Measurements from ENCODE around the gene ETV7.
"Not testable (repeated sequence)": the region's sequence is repeated elsewhere in the genome, so short reads cannot be mapped to it uniquely, and the experiment has no call there.

Gene ETV7

DNA sequence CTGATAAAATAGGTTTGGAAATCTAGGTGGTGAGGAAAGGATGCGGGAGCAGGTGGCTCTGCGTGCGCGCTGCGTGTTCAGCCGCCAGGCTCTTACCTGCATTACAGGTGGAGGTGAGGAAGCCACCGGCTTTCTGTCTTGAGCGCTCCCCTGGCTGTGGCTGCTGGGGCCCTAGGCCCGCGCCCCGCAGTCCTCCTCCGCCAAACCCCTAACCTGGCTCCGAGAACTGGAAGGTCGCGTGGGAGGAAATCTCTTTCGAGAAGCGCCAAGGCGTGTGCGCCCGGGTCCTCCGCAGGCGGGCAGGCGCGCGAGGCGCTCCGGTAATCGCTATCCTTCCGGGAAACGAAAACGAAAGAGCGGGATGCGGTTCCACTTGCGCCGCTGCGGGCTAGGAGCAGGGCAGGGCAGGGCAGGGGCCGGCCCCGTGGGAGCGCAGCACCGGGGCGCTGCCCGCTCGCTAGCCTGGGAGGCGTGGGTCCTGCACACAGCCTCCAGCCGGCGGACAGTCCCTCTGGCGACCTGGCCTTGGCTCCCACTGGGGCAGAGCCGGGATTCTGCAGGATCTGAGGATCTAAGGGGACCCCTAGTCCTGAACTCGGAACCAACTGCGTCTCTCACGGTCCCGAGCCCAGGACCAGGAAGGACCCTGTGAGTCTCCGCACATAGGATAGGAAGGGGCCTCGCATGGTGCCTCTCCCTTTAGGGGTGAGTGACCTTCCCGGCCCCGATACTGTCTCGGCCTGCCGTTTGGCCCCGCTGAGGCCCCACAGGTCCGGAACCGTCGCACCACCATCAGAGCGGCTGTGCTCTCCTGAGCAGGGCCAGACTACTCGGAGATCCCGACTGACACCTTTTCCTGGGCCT lies at the start of gene ETV7:
Gene ETV7, minus strand, starts transcription at position 230 of the 864 bp plus-strand sequence. Its CDS starts 128 bp downstream, at position 102.
- DNase-seq, result no peak

DNA sequence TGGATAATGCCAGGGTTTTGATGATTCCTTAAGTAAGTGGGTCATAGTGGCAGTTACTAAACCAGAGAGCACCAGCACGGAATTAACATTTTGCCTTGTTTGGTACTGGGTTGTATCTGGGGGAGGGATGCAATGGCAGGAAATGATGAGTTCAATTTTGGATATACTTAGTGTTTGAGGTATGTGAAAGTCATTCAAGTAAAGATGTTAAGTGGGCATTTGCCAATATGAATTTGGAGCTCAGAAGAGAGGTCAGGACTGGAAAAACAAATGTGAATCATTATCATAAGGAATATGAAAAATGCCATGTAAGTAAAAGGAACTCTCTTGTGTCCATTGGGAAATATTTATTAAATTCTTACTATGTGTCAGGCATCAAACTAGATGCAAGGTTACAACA lies 49.0 kb upstream of the ETV7 start:
- no peak for DNase-seq

DNA sequence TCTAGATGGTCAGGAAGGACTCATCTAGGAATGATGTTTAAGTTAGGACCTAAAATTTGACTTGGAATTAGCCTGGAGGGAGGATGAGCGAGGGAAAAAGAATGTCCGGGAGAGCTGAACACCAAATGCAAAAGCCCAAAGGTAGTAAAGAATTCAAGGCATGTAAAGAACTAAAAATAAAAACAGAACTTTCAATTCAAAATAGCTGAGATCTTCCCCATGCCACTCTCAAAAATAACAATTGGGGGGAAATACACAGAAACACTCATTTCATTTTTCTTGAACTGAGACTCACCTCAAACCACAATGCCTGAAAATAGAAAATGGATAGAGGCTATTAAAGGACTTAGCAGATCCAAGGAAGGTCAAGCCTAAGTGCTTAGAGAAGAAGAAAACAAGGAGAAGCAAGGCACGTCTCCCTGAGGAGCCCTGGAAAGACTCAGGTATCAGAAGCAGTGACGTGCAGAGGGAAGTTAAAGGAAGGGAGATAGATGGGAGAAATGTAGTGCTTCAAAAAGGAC lies 44.7 kb upstream of the ETV7 start:
- DNase-seq, result no peak

DNA sequence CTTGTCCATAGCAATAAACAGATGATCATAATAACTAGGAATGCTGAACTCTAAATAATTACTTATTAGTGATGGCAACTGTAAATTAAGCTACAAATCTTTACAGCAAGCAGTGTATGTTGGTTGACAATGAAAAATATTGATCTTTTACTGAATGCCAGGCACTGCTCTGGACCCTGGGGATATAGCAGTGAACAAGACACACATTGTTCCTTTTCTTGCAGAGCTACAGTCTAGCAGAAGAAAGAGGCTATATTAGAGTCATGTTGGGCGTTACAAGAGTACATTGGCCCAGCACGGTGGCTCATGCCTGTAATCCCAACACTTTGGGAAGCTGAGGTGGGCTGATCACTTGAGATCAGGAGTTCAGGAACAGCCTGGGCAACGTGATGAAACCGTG lies 43.7 kb upstream of the ETV7 start:
- DNase-seq, result no peak

DNA sequence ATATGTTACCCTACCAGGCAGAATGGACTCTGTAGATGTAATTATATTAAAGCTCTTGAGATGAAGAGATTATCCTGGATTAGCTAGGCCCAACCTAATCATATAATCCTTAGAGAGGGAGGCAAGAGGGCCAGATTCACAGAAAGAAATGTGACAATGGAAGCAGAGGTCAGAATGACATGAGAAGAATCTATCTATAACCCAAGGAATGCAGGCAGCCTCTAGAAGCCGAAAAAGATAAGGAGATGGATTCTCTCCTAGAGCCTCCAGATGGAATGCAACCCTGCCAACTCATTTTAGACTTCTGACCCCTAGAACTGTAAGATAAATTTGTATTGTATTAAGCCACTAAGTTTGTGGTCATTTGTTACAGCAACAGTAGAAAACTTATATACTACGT lies 42.9 kb upstream of the ETV7 start:
- no peak for DNase-seq

DNA sequence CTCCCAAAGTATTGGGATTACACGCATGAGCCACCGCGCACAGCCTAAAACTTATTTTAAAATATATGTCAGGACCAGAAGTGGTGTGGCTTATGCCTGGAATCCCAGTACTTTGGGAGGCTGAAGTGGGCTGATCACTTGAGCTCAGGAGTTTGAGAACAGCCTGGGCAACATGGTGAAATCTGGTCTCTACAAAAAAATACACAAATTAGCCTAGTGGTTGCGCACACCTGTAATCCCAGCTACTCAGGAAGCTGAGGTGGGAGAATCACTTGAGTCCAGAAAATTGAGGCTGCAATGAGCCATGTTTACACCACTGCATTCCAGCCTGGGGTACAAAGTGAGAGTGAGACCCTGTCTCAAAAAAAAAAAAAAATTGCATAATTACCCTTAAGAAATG lies 41.4 kb upstream of the ETV7 start:
- no peak for DNase-seq

DNA sequence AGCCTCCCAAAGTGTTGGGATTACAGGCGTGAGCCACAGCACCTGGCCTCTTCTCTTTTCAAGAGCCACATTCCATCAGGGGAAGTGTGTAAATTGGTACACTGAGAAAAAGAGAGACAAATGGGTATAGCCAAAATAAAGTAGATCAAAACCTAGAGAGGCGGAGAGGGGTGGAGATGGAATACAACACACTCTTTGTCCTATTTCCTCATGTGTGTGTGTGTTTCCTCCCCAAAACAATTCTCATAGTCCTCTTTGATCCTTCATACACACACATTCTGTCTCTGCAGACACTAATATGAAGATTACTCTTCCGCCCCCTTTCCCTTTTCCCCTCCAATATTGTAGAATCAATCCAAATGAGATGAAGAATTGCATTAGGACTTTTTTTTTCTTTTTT lies 39.2 kb upstream of the ETV7 start:
- no peak for DNase-seq

DNA sequence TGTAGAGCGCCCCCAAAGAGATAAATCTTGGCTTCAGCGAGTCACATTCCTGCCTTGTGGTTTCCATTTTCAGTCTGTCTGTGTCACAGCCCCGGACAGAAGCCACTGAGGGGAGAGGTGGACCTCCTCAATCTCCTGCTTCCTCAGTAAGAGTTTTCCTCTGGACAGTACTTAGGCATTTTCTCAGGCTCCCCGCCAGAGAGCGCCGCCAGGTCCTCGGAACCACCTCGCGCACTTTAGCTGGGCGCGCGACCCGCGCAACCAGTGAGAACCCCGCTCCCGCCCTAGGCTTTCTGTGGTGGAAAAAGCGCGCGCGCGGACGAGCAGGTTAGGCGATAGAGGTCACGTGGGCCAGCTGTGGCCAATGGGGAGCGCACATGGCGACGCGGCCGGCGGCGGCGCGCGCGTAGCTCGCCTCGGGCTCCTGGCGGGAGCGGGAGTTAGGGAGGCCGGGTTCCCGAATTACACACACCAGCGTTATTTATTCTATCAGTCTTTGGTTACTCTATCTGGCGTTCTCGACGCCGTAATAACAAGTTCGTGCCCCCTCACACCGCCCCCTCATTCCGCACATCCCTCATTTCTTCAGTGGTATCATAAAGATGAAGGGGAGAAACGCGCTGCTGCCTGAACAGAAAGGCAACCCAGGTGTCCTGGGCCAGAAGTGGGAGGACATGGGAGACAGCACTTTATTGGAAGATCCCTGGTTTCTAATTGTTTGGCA lies 35.8 kb upstream of the ETV7 start:
- DNase-seq, result peak; percentile 95

DNA sequence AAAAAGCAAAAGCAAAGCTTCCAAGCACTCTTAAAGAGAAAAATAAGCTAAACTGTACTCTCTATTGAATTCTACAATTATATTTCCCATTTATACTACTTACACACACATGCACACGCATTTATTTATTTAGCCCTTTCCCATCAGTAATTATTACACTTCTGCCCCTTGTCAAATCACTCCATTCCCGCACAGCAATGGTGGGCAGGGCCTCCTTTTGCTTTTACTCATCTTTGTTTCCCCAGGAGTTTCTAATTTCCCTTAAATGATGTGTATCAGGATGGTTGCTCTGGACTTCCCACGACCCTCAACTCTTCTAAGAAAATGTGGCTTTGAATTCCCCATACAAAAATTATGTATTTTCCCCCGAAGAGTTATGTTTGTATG lies 35.2 kb upstream of the ETV7 start:
- no peak for DNase-seq

DNA sequence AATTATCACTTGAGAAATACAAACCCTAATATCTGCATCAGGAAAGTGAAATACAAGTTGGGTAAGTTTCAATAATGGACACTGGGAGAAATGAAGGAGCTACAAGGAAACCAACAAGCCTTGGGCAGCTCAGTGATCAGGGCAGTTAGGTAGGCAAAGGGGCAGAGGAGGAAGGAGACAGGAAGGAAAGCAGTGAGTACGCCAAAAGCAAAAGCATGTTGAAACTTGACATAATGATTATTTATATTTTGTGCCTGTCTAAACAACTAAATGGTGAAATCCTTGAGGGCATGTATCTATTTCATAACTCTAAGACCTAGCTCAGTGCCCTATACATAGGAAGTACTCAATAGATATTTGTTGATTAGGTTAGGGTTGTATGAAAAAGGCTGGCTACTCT lies 31.8 kb upstream of the ETV7 start:
- DNase-seq, result no peak

DNA sequence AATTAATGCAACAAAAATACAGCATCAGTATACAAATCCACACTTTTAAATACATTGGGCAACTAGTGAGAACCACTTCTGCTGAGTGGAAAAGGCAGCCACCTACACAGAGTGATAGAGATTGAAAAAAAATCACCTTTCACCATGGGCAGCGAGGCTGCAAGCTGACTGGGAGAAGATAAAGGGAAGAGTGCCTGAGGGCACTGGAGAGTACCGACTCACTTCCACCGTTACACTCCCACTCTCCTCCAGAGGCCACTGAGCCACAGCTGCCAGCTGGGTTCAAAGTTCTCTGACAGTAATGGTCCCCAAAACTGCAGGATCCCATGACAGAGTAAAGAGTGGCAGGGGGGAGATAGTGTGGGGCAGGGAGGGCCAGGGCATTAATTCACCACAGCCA lies 31.1 kb upstream of the ETV7 start:
- DNase-seq, result no peak

DNA sequence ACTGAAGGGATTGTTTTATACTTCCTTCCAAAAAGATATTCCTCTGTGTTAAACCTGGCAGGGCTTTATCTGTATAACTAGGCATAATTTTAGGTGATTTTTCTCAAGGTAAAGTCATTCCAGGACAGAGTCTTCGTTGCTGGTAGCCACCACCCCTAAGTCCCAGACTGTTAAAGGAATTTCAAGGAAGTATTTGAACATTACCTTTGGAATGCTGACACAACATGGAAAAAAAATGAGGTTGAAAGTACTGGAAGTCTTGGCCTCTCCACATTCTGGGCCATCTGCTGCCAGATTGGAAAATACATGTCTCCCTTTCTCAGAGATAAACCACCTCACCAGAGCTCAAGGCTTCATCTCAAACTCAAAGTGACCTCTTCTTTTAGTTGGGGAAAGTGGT lies 27.0 kb upstream of the ETV7 start:
- DNase-seq, result no peak

DNA sequence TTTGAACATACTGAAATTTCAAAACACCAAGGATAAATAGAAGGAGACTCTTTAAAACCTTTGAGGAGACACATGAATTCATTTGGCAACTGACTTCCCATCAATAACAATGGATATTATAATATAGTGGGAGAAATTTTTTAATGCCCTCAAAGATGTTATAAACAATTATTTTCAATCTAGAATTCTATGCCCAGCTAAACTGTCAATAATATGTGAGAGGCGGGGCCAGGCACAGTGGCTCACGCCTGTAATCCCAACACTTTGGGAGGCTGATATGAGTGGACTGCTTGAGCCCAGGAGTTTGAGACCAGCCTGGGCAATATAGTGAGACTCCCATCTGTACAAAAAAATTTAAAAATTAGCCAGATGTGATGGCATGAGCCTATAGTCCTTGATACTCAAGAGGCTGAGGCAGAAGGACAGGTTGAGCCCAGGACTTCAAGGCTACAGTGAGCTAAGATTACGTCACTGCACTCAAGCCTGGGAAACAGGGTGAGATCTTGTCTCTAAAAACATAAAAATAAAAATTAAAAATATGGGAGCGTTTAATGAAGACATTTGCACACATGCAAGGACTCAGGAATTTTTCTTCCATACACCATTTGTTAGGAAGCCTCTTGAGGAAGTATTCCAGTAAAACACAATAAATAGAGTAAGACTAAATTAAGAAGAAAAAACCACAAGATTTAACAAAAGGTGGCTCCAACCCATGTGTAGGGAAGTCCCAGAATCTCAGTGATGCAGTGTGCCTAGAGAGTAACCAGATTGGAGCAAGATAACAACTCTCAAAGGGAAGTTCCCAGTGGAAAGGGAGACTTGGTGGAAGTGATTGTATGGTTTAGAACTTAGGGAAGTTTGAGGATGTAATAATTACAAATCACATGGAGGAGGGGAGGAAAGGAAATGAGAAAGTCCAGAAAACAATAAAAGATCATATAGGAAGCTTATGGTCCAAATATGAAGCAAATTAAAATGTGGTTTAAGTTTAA lies 26.3 kb upstream of the ETV7 start:
- no peak for DNase-seq

DNA sequence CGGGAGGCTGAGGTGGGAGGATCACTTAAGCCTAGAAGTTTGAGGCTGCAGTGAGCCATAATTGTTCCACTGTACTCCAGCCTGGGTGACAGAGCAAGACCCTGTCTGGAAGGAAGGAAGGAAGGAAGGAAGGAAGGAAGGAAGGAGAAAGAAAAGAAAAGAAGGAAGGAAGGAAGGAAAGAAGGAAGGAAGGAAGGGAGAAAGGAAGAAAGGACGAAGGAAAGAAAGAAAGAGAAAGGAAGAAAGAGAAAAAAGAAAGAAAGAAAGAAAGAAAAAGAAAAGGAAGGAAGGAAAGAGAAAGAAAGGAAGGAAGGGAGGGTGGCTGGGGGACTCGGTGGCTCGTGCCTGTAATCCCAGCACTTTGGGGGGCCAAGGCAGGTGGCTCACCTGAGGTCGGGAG lies 22.2 kb upstream of the ETV7 start:
- DNase-seq, result not testable (repeated sequence)

DNA sequence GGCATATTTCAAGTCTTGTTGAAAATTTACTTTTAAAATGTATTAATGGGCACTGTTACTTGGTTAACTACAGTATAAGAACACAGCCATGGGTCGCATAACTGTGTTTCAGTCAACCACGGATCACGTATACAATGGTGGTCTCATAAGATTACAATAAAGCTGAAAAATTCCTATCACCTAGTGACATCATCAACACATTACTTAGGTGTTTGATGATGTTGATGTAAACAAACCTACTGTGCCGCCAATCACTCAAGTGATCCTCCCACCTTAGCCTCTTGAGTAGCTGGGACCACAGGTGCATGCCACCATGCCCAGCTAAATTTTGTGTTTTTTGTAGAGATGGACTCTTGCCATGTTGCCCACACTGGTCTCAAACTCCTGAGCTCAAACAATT lies 16.7 kb upstream of the ETV7 start:
- no peak for DNase-seq

DNA sequence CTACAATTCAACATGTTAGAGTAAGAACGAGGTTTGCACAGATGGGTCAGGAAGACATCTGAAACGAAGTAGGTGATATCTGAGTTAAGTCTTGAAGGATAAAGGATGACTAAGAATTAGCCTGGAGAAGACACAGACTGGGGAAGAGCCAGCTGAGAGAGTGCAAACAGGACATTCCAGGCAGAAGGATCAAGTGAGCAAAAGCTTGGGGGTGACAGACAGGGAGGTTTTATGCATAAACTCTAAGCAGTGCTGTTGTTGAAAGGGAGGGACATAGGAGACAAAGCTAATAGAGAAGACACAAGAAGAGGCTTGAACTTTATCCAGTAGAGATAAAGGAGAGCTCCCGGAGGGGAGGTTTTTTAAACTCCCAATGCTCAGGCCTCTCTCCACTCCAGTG lies 15.0 kb upstream of the ETV7 start:
- no peak for DNase-seq

DNA sequence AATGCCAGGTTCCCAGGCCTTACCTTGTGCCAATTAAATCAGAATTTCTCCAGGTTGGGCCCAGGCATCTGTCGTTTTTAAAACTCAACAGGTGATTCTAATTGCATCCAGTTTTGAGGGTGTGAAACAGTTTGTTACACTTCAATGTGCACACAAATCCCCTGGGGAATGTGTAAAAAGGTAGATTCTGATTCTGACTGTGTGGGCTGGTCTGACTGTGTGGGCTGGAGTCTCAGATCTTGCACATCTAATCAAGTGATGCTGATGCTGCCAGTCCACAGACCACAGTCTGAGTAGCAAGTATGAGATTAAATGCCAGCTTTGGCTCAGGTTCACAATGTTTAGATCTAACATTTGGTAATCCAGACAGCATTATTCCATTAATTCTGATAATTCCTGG lies 12.5 kb upstream of the ETV7 start:
- no peak for DNase-seq

DNA sequence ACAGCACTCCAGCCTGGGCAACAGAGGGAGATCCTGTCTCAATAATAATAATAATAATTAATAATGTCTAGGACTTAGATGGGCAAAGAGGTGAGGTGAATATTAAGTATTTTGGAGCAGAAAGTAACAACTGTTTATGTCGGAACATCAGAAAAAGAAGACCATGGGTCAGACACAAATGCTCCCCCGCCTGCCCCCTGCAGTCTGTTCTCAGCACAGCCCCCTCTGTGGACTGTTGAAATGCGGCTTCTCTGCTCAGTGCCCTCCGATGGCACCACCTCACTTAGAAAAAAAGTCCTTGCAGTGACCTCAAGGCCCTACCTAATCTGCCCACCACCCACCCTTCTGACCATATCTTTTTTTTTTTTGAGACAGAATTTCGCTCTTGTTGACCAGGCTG lies 5.2 kb upstream of the ETV7 start:
- DNase-seq, result no peak

DNA sequence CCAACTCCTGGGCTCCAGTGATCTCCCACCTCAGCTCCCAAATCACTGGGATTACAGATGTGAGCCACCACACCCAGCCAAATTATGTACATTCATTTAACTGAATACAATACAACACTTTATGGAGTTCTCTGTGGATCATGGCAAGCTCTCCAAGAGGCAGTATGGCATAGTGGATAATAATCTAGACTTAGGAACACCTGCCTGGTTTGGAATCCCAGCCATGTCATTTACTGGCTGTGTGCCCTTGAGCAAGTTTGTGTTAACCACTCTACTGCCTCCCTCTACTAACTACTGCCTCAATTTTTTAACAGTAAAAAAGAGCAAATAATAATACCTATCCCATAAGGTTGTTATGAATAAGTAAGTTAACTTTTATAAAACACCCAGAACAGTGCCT lies 1.9 kb upstream of the ETV7 start:
- no peak for DNase-seq

DNA sequence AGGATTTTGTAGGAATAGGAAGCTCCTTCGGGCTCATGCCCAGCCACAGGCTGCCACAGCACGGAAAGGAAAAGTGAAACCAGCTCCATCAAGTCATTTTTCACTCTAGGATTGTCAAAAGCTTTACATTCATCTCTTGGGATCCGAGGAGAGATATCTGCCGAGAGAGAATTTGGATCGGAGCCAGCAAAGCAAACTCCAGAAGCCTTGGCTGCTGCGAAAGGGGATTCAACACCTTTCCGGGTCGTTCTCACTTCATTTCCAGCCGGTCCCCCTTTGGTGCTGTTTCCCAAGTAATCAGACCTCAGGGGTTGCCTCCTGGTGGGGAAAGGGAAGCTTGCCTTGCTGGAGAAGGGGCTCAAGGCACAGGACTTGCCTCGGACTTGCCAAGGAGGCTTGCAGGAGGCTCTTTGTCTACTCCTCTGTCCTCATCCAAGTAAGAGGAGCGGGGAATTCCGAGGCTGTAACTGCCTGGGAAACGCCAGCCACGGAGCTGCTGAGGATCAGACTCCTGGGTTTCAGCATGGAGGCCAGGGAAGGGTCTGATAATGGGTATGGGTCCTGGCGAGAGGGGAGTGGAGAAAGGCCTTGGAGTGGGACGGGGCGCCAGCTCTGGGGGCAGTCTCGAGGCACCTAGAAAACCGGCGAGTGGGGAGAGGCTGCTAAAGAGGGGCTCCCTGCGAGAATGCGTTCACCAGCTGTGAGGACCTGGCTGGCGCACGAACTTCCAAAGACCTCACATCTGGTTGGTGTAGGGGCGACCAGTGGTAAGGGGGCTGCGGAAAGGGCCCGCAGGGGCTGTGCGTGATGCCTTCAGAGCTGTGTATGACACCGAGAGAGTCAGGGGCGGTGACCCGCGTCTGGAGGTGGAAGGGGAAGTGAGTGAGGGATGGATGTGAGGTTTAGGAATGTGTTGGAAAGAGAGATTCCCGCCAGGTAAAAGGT lies 702 bp downstream of the ETV7 start:
- DNase-seq, result no peak

DNA sequence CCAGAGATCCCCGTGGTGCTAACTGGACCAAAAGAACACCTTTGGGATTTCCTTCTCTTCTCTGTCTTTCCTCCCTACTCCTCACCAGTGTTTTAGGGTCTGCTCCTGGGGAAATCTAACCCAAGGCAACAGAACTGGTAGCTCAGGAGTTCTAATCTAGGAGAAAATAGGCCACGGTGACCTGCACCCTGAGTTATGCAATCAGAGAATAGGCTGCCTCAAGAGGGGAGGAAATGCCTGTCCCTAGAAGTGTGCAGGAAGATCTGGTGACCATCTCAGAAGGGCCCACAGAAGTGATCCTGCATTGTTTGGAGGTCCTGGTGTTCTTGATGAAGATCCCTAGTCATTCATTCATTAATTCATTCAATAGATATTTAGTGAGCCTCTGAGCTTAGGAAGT lies 3.4 kb downstream of the ETV7 start:
- DNase-seq, result no peak

DNA sequence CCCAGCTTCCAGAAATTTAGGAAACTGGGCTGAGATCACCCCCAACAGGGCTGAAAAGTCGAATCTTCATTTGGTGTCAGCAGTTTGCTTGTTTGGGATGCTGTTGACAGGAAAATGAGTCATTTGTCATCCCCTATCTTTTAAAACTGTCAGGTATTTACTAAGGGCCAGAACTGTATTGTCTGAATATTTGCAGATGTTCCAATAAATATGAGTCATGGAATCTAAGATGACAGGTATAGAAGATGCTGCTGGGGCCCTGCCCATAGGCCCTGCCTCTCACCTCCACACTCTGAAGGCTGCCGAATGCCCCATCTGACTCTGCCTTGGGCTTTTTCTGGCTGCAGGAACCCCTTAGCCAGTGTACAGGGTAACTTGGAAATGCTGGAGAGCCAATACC lies 3.9 kb downstream of the ETV7 start:
- DNase-seq, result no peak
